Heart right ventricle (tissue), 16 donors: ENCODE data around the gene HAS3. TPM values are rescaled to one million over a fixed set of nuclear protein-coding genes. Genes with fewer than 3 reads are reported as not detected.

Experiments
- ATAC-seq, 8 donors: fragments of 200-7000 bp; cut with Tn5 transposase; one replicate each; pipeline ENCODE4 v1.9.1; 2020; ENCODE audit warnings: mild to moderate bottlenecking in 8 of 8, moderate library complexity in 8 of 8, moderate number of reproducible peaks in 1 of 8
- DNase-seq, 2 donors: peaks; one replicate each; pipeline ENCODE4 v3.0.0-alpha.2; 2020
- H3K27ac ChIP-seq, 10 donors: fragments of 200-600 bp; sonication (generic) in 2 of 10; one replicate each; pipeline versions ENCODE4 v1.5.0 to v1.8.0; 2020 to 2022; ENCODE audit warnings: mild to moderate bottlenecking in 3 of 10
- H3K27me3 ChIP-seq, 7 donors: fragments of 200-600 bp; one replicate each; pipeline ENCODE4 v1.8.0; 2021 to 2022; ENCODE audit warnings: mild to moderate bottlenecking in 2 of 7
- H3K36me3 ChIP-seq, 9 donors: fragments of 200-600 bp; sonication (generic) in 1 of 9; one replicate each; pipeline versions ENCODE4 v1.5.0 to v1.8.0; 2020 to 2022; ENCODE audit warnings: mild to moderate bottlenecking in 2 of 9
- H3K4me1 ChIP-seq, 9 donors: fragments of 200-600 bp; sonication (generic) in 1 of 9; one replicate each; pipeline versions ENCODE4 v1.5.0 to v1.8.0; 2020 to 2022; ENCODE audit warnings: mild to moderate bottlenecking in 4 of 9
- H3K4me3 ChIP-seq, 10 donors: fragments of 200-600 bp; sonication (generic) in 2 of 10; one replicate each; pipeline versions ENCODE4 v1.5.0 to v1.8.0; 2020 to 2022; ENCODE audit warnings: mild to moderate bottlenecking in 7 of 10, moderate library complexity in 2 of 10
- H3K9me3 ChIP-seq, 11 donors: fragments of 200-600 bp in 10 of 11; sonication (generic) in 2 of 11; one replicate each; pipeline versions ENCODE4 v1.5.0 to v1.8.0; 2013 to 2022; ENCODE audit warnings: mild to moderate bottlenecking in 2 of 11, control low read depth in 1 of 11, moderate library complexity in 1 of 11
- WGBS, 2 donors: extraction: QIAGEN DNeasy Blood & Tissue Kit; methylation state at CpG; one replicate each; pipeline ENCODE4 v1.1.7; 2013; ENCODE audit warnings: inconsistent platforms in 1 of 2; 5-methylcytosine and 5-hydroxymethylcytosine counted together
- intact Hi-C, 10 donors: fragments of 100-400 bp; cut with DNase I; formaldehyde crosslinking; loops; one replicate each; pipeline versions ENCODE4 v1.11.1 to v1.14.2; 2022
- polyA plus RNA-seq, 2 donors: library from polyadenylated mRNA; stranded (reverse); fragments of 200-250 nt; gene quantifications; one replicate each; pipeline ENCODE4 v1.2.3, GENCODE V29; 2013
- total RNA-seq, 10 donors: library from RNA; stranded (reverse); fragmentation: NEBNext Ultra II Directional in 3 of 10; extraction: Animal tissue kit (Norgen Biotek cat#: 25700) in 3 of 10; gene quantifications; one replicate each; pipeline versions ENCODE4 v1.2.1 to v1.2.4, GENCODE V29; 2021 to 2023
- TF ChIP-seq, protein P1 (sequence below), 9 donors: fragments of 200-600 bp; sonication (generic) in 2 of 9; IDR thresholded peaks; one replicate each; pipeline versions ENCODE4 v1.5.0 to v1.8.0; 2021 to 2022; ENCODE audit warnings: antibody characterized with exemption in 9 of 9, mild to moderate bottlenecking in 5 of 9, moderate library complexity in 1 of 9
- donor health status: Arrhythmogenic right ventricular cardiomyopathy.
- donor health status: ischemic (EF 13 %, LVEDD 7.1; RV severe dilation, severe dysfunction).
- donor health status: healthy with polysubstance abuse.
- donor health status: DM: no; HTN: yes; CAD: no.
- donor health status: DM: no; HTN: no; CAD: no.
- donor health status: ischemic (EF 25% LVEDD 6.9; RV normal size, moderate dysfunction).
- donor health status: ischemic (EF 25% LVEDD 5.7; RV mildly dilated, moderate dysfunction).
- donor health status: healthy.
- donor health status: DM: yes; HTN: yes; CAD: no.
- donor health status: Ischemic cardiomyopathy.
- donor health status: ischemic (EF 35%, LVEDD 5.7; RV mildly dilated, moderate dysfunction).
- donor health status: nonischemic (EF 11% LVEDD 7.7; RV severe dilation, severe dysfunction).
- donor health status: DM: yes; HTN: yes; CAD: no.
- donor health status: PGD.
- donor health status: ischemic (EF 29% LVEDD 5.4; RV normal size, mild dysfunction).
- donor health status: nonischemic (EF 23%, LVEDD 6.1; RV moderate dilation, normal function).

The HAS3 gene
- total and polyA plus RNA-seq, 12 donors, result 0.15 to 1.8 (median 0.38) TPM

DNA sequence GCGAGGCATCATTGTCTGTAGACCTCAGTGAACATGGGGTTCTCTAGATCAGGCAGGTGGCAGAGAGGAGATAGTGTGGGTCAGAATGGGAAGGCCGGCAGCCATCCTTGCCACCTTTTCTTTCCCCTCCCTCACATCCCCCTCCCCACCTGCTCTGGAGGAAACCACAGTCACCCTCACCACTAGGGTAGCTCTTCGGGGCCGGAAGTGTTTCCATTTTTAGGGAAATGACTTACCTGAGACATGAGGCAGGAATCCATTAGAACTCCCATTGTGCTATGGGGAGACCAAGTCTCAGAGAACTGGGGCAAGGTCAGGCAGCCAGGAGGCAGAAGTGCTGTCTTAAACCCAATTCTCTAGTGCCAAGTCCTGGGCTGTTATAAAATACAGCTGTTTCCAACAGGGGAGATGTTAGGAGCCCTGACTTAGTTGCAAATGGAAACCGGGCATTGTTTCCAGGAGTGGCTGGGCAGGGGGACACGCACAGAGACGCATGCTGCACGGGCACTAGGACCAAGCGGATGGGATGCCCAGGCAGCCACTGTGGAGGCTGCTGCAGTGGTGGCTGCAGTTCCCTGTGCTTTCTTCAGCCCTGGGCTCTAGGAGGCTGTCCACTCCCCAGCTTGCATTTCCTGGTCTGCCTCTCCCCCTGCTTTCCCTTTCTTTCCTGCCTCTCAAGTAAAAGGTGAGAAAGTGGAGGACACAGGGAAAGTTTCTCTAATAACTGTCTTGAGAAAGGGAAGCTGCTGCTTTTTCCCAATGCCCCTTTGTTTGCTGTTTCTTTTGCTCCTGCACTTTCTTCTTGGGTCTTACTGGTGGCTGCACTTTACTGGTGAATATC is 2.8 kb downstream of the HAS3 start:
- ATAC-seq (no peak), DNase-seq (no peak)
- intact Hi-C loops, result loop anchor here in 2 of 10 donors (5.0 to 10.0 kb wide), 2 partner anchors 113 to 201 kb away; no protein-coding TSS in a partner anchor
- Histone ChIP-seq H3K27me3 (peaks cover 0 to 47% (median 0%) of the 10 kb centered on the region in 7 donors), H3K4me1 (peaks cover 7 to 52% (median 31%) of the 10 kb centered on the region in 9 donors), H3K27ac (no peak overlapping the region), H3K36me3 (peaks cover 0 to 24% (median 9%) of the 10 kb centered on the region in 9 donors), H3K9me3 (no peaks in the 10 kb centered on the region), H3K4me3 (peak overlapping the region in 6 of 10 donors; percentile 41 to 79 (median 62))
- TF ChIP-seq, protein P1, sequence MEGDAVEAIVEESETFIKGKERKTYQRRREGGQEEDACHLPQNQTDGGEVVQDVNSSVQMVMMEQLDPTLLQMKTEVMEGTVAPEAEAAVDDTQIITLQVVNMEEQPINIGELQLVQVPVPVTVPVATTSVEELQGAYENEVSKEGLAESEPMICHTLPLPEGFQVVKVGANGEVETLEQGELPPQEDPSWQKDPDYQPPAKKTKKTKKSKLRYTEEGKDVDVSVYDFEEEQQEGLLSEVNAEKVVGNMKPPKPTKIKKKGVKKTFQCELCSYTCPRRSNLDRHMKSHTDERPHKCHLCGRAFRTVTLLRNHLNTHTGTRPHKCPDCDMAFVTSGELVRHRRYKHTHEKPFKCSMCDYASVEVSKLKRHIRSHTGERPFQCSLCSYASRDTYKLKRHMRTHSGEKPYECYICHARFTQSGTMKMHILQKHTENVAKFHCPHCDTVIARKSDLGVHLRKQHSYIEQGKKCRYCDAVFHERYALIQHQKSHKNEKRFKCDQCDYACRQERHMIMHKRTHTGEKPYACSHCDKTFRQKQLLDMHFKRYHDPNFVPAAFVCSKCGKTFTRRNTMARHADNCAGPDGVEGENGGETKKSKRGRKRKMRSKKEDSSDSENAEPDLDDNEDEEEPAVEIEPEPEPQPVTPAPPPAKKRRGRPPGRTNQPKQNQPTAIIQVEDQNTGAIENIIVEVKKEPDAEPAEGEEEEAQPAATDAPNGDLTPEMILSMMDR (IDR thresholded peaks at IDR 0.05), result no peak
- 46 to 64% methylated on average over 9 of the region's 9 CpGs for WGBS, 2 donors

DNA sequence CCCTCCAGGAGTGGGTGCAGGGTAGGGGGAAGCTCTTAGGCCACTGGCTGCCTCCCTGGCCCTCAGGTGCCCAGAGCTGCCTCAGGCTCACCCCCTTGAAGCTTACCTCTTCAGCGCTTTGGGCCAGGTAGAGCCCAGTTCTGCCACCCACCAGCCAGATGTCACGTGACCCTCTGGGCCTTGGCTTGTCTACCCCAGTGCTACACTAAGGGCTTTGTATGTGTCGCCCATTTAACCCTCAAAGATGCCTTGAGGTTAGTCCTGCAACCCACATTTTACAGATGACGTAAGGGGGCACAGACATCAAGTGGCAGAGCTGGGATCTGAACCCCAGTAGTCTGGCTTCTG is 3.4 kb downstream of the HAS3 start:
- DNase-seq (no peak), ATAC-seq (no peak)
- Histone ChIP-seq H3K36me3 (peaks cover 0 to 30% (median 9%) of the 10 kb centered on the region in 9 donors), H3K27ac (no peak overlapping the region), H3K9me3 (no peaks in the 10 kb centered on the region), H3K4me1 (peaks cover 7 to 52% (median 31%) of the 10 kb centered on the region in 9 donors), H3K27me3 (peaks cover 0 to 47% (median 0%) of the 10 kb centered on the region in 7 donors), H3K4me3 (no peak overlapping the region)
- TF ChIP-seq, protein P1 (IDR thresholded peaks at IDR 0.05), result no peak
- 94 to 96% methylated on average over 4 of the region's 4 CpGs for WGBS, 2 donors
- intact Hi-C loops, result loop anchor here in 2 of 10 donors (5.0 to 10.0 kb wide), 2 partner anchors 114 to 202 kb away; no protein-coding TSS in a partner anchor

- H3K9me3 ChIP-seq, result no peaks in the 10 kb centered on the region
- TF ChIP-seq, protein P1 (IDR thresholded peaks at IDR 0.05), result no peak
- DNase-seq, result no peak
- no peak overlapping the region for H3K27ac ChIP-seq
- no peak overlapping the region for H3K4me3 ChIP-seq
- intact Hi-C loops, result loop anchor here in 6 of 10 donors (5.0 to 10.0 kb wide), 5 partner anchors 115 to 597 kb away; partner anchors contain the start of gene TANGO6 (in 1 of the 6)
- peaks cover 0 to 38% (median 9%) of the 10 kb centered on the region in 9 donors for H3K36me3 ChIP-seq
- WGBS, 2 donors, result 96% methylated on average over 48 of the region's 48 CpGs
- ATAC-seq, result no peak
- H3K27me3 ChIP-seq, result peaks cover 0 to 41% (median 0%) of the 10 kb centered on the region in 7 donors
- peaks cover 7 to 52% (median 31%) of the 10 kb centered on the region in 9 donors for H3K4me1 ChIP-seq
Observed at GRCh38 chr16:69109486-69110270, 4.2 kb downstream of the HAS3 start.

- TF ChIP-seq, protein P1 (IDR thresholded peaks at IDR 0.05), result no peak
- WGBS, 2 donors, result 94 to 95% methylated on average over 7 of the region's 7 CpGs
- intact Hi-C loops, result loop anchor here in 4 of 10 donors (5.0 to 10.0 kb wide), 4 partner anchors 116 to 598 kb away; partner anchors contain the start of gene TANGO6 (in 1 of the 4)
- Histone ChIP-seq H3K27me3 (peaks cover 0 to 34% (median 0%) of the 10 kb centered on the region in 7 donors), H3K36me3 (peaks cover 0 to 45% (median 9%) of the 10 kb centered on the region in 9 donors), H3K4me1 (peaks cover 7 to 48% (median 29%) of the 10 kb centered on the region in 9 donors), H3K4me3 (no peak overlapping the region), H3K9me3 (no peaks in the 10 kb centered on the region), H3K27ac (no peak overlapping the region)
- ATAC-seq (no peak), DNase-seq (no peak)
Observed at GRCh38 chr16:69110406-69110805, 5.0 kb downstream of the HAS3 start.
